Bronchial epithelial cell (primary cell): ENCODE data around the gene EPHA6. TPM values are rescaled to one million over a fixed set of nuclear protein-coding genes. Genes with fewer than 3 reads are reported as not detected.

Experiments used
- DNase-seq: peaks from one replicate; pipeline ENCODE4 v3.0.0-alpha.2; 2010; ENCODE audit warnings: low read depth
- FAIRE-seq: peaks from 2 replicates; lab custom pipeline; 2011; peaks lifted over from hg19 to GRCh38; lab: Jason Lieb, UNC
- H3K27me3 ChIP-seq: 2 replicates; pipeline ENCODE4 v1.5.1; 2011; ENCODE audit warnings: low read length; ENCODE audit not compliant: control insufficient read depth, insufficient read depth
- H3K36me3 ChIP-seq: 2 replicates; pipeline ENCODE4 v1.5.1; 2011; ENCODE audit warnings: low read length; ENCODE audit not compliant: control insufficient read depth, insufficient read depth
- H3K4me3 ChIP-seq: 2 replicates; pipeline ENCODE4 v1.5.1; 2011; ENCODE audit warnings: mild to moderate bottlenecking, low read depth, low read length, control low read depth
- total RNA-seq: library from RNA; depleted of rRNA; stranded (reverse); fragments of >200 nt; gene quantifications from 2 replicates; pipeline ENCODE4 v1.2.1, GENCODE V29; 2014
- TF ChIP-seq, protein P1 (sequence below): IDR thresholded peaks from 2 replicates; pipeline ENCODE4 v1.5.1; 2011; ENCODE audit warnings: mild to moderate bottlenecking, moderate library complexity, low read length, control low read depth, inconsistent platforms; ENCODE audit not compliant: insufficient read depth, severe bottlenecking

The EPHA6 gene
- total RNA-seq, 1 donor from 2014 or later, result 0.26 TPM

GRCh38 chr3:97148931-97149330 is 334.5 kb downstream of the EPHA6 start:
- Histone ChIP-seq H3K36me3 (no peaks in the 10 kb centered on the region), H3K4me3 (no peak overlapping the region), H3K27me3 (no peaks in the 10 kb centered on the region)
- TF ChIP-seq, protein P1, sequence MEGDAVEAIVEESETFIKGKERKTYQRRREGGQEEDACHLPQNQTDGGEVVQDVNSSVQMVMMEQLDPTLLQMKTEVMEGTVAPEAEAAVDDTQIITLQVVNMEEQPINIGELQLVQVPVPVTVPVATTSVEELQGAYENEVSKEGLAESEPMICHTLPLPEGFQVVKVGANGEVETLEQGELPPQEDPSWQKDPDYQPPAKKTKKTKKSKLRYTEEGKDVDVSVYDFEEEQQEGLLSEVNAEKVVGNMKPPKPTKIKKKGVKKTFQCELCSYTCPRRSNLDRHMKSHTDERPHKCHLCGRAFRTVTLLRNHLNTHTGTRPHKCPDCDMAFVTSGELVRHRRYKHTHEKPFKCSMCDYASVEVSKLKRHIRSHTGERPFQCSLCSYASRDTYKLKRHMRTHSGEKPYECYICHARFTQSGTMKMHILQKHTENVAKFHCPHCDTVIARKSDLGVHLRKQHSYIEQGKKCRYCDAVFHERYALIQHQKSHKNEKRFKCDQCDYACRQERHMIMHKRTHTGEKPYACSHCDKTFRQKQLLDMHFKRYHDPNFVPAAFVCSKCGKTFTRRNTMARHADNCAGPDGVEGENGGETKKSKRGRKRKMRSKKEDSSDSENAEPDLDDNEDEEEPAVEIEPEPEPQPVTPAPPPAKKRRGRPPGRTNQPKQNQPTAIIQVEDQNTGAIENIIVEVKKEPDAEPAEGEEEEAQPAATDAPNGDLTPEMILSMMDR, result no peak
- DNase-seq, result no peak
- no peak for FAIRE-seq

DNA sequence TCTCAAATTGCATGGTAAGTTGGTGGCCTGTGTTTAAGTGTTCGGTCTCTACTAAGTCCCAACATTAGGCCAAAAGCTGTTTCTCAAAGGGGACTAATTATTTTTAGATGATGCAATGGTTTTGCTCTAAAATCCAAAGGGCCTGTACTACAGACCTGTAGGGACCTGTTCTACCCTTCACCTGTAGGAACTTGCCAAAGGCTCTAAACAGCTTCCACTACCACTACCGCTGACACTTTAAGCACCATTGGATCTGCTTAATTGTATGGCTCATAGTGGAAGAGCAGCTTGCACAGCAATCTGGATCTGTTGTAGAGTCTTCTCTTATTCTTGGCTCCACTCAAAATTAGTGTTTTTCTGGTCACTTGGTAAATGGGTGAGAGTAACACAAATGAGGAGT is 346.8 kb downstream of the EPHA6 start:
- no peaks in the 10 kb centered on the region for H3K27me3 ChIP-seq
- FAIRE-seq (no peak), DNase-seq (peak; percentile 83)
- H3K4me3 ChIP-seq, result no peak overlapping the region
- TF ChIP-seq, protein P1, result no peak
- no peaks in the 10 kb centered on the region for H3K36me3 ChIP-seq

- DNase-seq (no peak), FAIRE-seq (no peak)
- Histone ChIP-seq H3K36me3 (no peaks in the 10 kb centered on the region), H3K27me3 (no peaks in the 10 kb centered on the region), H3K4me3 (no peak overlapping the region)
- TF ChIP-seq, protein P1, result no peak
Observed at GRCh38 chr3:97177242-97177641, 362.8 kb downstream of the EPHA6 start.

- Histone ChIP-seq H3K27me3 (no peaks in the 10 kb centered on the region), H3K36me3 (no peaks in the 10 kb centered on the region), H3K4me3 (no peak overlapping the region)
- TF ChIP-seq, protein P1, result no peak
- FAIRE-seq, result no peak
- DNase-seq, result no peak
Observed at GRCh38 chr3:97181704-97182103, 367.3 kb downstream of the EPHA6 start.

DNA sequence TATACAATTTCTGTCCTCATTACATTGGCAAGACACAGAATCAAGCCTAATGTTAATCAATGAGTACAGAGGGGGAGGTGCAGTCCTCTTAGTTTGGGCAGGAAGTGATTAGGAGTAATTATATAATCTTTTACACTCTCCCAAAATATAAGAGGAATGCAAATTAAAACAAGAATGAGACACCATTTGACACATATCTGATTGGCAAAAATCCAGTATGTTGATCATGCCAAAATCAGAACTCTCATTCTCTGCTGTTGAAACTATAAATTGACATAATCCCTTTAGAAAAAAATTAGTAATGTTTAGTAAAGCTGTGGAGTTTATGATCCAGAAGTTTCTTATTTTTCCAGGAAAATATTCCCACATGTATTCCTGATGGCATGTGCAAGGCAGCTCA is 373.4 kb downstream of the EPHA6 start:
- Histone ChIP-seq H3K4me3 (no peak overlapping the region), H3K36me3 (no peaks in the 10 kb centered on the region), H3K27me3 (no peaks in the 10 kb centered on the region)
- TF ChIP-seq, protein P1, result no peak
- FAIRE-seq (no peak), DNase-seq (no peak)

DNA sequence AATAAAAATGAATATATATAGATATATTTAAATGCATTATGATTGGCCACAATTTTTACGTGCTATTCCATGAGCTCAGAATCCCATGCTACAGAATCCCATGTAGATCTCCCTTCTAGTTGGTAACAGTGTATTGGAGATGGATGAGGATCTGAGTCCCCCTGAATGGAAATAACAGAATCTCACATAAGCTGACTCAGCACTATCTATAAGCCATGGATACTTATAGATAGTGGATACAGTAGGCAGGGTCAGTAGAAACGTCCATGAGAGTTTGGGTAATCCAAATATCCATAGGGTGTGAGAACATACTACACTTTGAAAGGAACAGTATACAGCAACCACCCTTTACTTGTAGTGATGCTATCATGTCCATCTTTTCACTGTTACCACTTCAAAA is 375.4 kb downstream of the EPHA6 start:
- Histone ChIP-seq H3K36me3 (no peaks in the 10 kb centered on the region), H3K4me3 (no peak overlapping the region), H3K27me3 (no peaks in the 10 kb centered on the region)
- FAIRE-seq (no peak), DNase-seq (no peak)
- TF ChIP-seq, protein P1, result no peak
